Fibroblast of lung (primary cell): Measurements from ENCODE around the gene USP17L25.
"Not testable (repeated sequence)": the region's sequence is repeated elsewhere in the genome, so short reads cannot be mapped to it uniquely, and the experiment has no call there.

Experiments
- EZH2 ChIP-seq: IDR thresholded peaks from 2 replicates; pipeline ENCODE4 v1.5.1; 2012; ENCODE audit warnings: low read length, control low read depth, mild to moderate bottlenecking; ENCODE audit errors: missing control alignments
- TF ChIP-seq, protein P1 (sequence below), 2 donors: IDR thresholded peaks in 1 of 2; conservative IDR thresholded peaks in 1 of 2; 1 replicate in 1 of 2; 2 replicates in 1 of 2; pipeline ENCODE4 v1.5.1; 2011 to 2012; ENCODE audit warnings: low read length in 2 of 2, control low read depth in 1 of 2, inconsistent platforms in 1 of 2, low read depth in 1 of 2, mild to moderate bottlenecking in 1 of 2

DNA sequence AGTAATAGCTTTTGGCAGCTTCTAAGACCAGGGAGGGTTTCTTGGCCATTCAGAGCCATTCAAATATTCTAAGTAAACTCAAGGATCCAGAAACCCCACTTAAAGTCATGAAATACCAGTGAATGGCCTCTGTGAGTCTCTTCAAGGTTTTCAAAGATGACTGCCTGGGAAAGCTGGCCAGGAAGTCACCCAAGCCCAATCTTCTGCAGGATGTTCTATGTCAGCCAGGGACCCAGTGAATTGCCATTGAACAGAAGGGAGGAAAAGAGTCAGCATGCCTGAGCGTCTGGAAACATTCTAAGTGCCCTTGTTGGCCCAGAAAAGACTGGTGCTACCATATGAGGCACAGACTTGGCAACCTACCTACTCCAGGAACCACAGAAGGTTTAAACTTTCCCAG is 50.2 kb downstream of the USP17L25 start:
- TF ChIP-seq, protein P1, sequence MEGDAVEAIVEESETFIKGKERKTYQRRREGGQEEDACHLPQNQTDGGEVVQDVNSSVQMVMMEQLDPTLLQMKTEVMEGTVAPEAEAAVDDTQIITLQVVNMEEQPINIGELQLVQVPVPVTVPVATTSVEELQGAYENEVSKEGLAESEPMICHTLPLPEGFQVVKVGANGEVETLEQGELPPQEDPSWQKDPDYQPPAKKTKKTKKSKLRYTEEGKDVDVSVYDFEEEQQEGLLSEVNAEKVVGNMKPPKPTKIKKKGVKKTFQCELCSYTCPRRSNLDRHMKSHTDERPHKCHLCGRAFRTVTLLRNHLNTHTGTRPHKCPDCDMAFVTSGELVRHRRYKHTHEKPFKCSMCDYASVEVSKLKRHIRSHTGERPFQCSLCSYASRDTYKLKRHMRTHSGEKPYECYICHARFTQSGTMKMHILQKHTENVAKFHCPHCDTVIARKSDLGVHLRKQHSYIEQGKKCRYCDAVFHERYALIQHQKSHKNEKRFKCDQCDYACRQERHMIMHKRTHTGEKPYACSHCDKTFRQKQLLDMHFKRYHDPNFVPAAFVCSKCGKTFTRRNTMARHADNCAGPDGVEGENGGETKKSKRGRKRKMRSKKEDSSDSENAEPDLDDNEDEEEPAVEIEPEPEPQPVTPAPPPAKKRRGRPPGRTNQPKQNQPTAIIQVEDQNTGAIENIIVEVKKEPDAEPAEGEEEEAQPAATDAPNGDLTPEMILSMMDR (conservative IDR thresholded peaks at IDR 0.05 in 1 of 2, IDR thresholded peaks at IDR 0.05 in 1 of 2; ENCODE audit: low read depth in 1 of 2, low read length in 2 of 2): not testable (repeated sequence)
- not testable (repeated sequence) for TF ChIP-seq EZH2
